ENCODE results near the gene MS4A2. TPM values are rescaled to one million over a fixed set of nuclear protein-coding genes. Genes with fewer than 3 reads are reported as not detected.

MS4A2 gene
- total and polyA plus RNA-seq, 2 of the 8 experiments (the other 6 are each of a cell fraction or from before 2014, with no cell fraction given), result not detected

GRCh38 chr11:60130496-60130895 is 42.0 kb downstream of the MS4A2 start (continued):
- no peak for TF ChIP-seq CHD7 (IDR thresholded peaks at IDR 0.05; ENCODE audit: insufficient replicate concordance, low read length)
- TF ChIP-seq SP1 (IDR thresholded peaks at IDR 0.05; ENCODE audit: low read depth, low read length), result no peak
- TF ChIP-seq JUND (IDR thresholded peaks at IDR 0.05; ENCODE audit: low read length), result no peak
- no peak for TF ChIP-seq TAF1 (IDR thresholded peaks at IDR 0.05; ENCODE audit: low read depth, low read length)
- no peak for TF ChIP-seq SIRT6 (IDR thresholded peaks at IDR 0.05; ENCODE audit: low read length)
- TF ChIP-seq CHD1 (IDR thresholded peaks at IDR 0.05; ENCODE audit: low read depth, low read length), result no peak

Data from H1 (cell line).